ENCODE measurements around the gene KCNJ6. TPM values are rescaled to one million over a fixed set of nuclear protein-coding genes. Genes with fewer than 3 reads are reported as not detected.

KCNJ6 gene
- total and polyA plus RNA-seq, 2 donors from 2014 or later: 0.06 TPM; not detected in 1

GRCh38 chr21:37790905-37791304 lies 125.4 kb downstream of the KCNJ6 start:
- intact Hi-C loops (cut with DNase I): no loop called here
- DNase-seq (no peak), FAIRE-seq (no peak)
- H3K36me3 ChIP-seq (ENCODE audit: control insufficient read depth in 2 of 3, insufficient read depth in 3 of 3, low read length in 3 of 3): no peaks in the 10 kb centered on the region
- H3K4me1 ChIP-seq (ENCODE audit: control insufficient read depth in 2 of 3, insufficient read depth in 2 of 3, low read depth in 1 of 3, low read length in 3 of 3): no peaks in the 10 kb centered on the region
- H3K27me3 ChIP-seq (ENCODE audit: control insufficient read depth, insufficient read depth, low read length): no peaks in the 10 kb centered on the region
- H3K27ac ChIP-seq (ENCODE audit: low read depth in 2 of 2, low read length in 2 of 2): no peak overlapping the region
- peaks cover 0 to 8% (median 0%) of the 10 kb centered on the region in 3 donors for H3K9me3 ChIP-seq (ENCODE audit: control insufficient read depth in 2 of 3, insufficient read depth in 1 of 3, low read length in 3 of 3)
- H3K4me3 ChIP-seq (ENCODE audit: low read length in 3 of 3): no peak overlapping the region
- H3K9ac ChIP-seq (ENCODE audit: low read length in 3 of 3): no peak overlapping the region
- no peak for TF ChIP-seq CTCF (IDR thresholded peaks at IDR 0.05; ENCODE audit: borderline replicate concordance, extremely low read depth, insufficient read depth)

GRCh38 chr21:37788503-37788902 lies 127.8 kb downstream of the KCNJ6 start:
- no peak for FAIRE-seq

GRCh38 chr21:37787456-37787855 lies 128.8 kb downstream of the KCNJ6 start:
- intact Hi-C loops (cut with DNase I): no loop called here
- Histone ChIP-seq H3K9ac (ENCODE audit: low read length in 3 of 3) (no peak overlapping the region), H3K27me3 (ENCODE audit: control insufficient read depth, insufficient read depth, low read length) (no peaks in the 10 kb centered on the region), H3K36me3 (ENCODE audit: control insufficient read depth in 2 of 3, insufficient read depth in 3 of 3, low read length in 3 of 3) (no peaks in the 10 kb centered on the region), H3K9me3 (ENCODE audit: control insufficient read depth in 2 of 3, insufficient read depth in 1 of 3, low read length in 3 of 3) (peaks cover 0 to 8% (median 0%) of the 10 kb centered on the region in 3 donors), H3K4me3 (ENCODE audit: low read length in 3 of 3) (no peak overlapping the region), H3K27ac (ENCODE audit: low read depth in 2 of 2, low read length in 2 of 2) (no peak overlapping the region), H3K4me1 (ENCODE audit: control insufficient read depth in 2 of 3, insufficient read depth in 2 of 3, low read depth in 1 of 3, low read length in 3 of 3) (no peaks in the 10 kb centered on the region)
- TF ChIP-seq CTCF (IDR thresholded peaks at IDR 0.05; ENCODE audit: borderline replicate concordance, extremely low read depth, insufficient read depth): no peak
- FAIRE-seq (no peak), DNase-seq (no peak)

More at GRCh38 chr21:37788503-37788902, 127.8 kb downstream of the KCNJ6 start:
- DNase-seq: no peak
- no peak for TF ChIP-seq CTCF (IDR thresholded peaks at IDR 0.05; ENCODE audit: borderline replicate concordance, extremely low read depth, insufficient read depth)
- H3K27ac ChIP-seq (ENCODE audit: low read depth in 2 of 2, low read length in 2 of 2): no peak overlapping the region
- H3K4me3 ChIP-seq (ENCODE audit: low read length in 3 of 3): no peak overlapping the region
- H3K9ac ChIP-seq (ENCODE audit: low read length in 3 of 3): no peak overlapping the region
- H3K36me3 ChIP-seq (ENCODE audit: control insufficient read depth in 2 of 3, insufficient read depth in 3 of 3, low read length in 3 of 3): no peaks in the 10 kb centered on the region
- peaks cover 0 to 8% (median 0%) of the 10 kb centered on the region in 3 donors for H3K9me3 ChIP-seq (ENCODE audit: control insufficient read depth in 2 of 3, insufficient read depth in 1 of 3, low read length in 3 of 3)
- no peaks in the 10 kb centered on the region for H3K27me3 ChIP-seq (ENCODE audit: control insufficient read depth, insufficient read depth, low read length)
- H3K4me1 ChIP-seq (ENCODE audit: control insufficient read depth in 2 of 3, insufficient read depth in 2 of 3, low read depth in 1 of 3, low read length in 3 of 3): no peaks in the 10 kb centered on the region
- intact Hi-C loops (cut with DNase I): no loop called here

All from kidney (tissue), 14 donors.